ENCODE data around the gene TRIM7. TPM values are rescaled to one million over a fixed set of nuclear protein-coding genes. Genes with fewer than 3 reads are reported as not detected.
A peak's percentile ranks its signal among the peaks of the same experiment; 100 is the strongest.

The TRIM7 gene
- total and polyA plus RNA-seq, 7 donors = 0.55 to 5.3 (median 1.2) TPM

DNA sequence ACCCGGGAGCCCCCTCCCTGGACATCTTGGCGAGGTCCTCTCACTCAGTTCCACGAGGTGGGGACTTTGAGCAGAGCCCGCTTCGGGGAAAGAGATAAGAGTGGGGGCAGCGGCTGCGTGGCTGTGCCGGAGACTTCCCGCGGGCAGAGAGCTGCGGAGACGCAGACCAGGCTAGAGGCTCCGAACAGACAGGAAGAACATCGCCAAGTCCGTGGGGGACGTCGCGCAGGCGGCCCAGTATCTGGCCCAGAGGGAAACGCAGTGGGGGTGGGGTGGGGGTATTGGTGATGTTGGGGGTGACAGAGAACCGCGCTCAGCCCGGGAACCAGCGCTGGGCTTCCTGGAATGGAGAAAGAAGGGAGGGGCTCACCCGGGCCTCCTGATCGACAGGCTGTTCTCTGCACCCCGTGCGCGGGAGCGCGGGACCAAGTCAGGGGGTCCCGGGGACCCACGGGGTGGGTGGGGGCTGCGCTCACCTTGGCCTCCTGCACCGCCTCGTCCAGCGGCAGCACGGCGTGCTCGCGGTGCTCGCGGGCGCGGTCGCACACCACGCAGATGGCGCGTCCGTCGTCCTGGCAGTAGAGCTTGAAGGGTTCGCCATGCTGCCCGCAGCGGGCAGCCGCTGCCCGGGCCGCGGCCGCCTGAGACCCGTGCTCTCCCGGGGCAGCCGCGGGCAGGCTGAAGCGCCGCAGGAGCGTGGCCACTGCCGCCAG lies 727 bp downstream of the TRIM7 start:
- DNase-seq = peak; percentile 66
- Histone ChIP-seq H3K36me3 (no peaks in the 10 kb centered on the region), H3K27ac (peak overlapping the region; percentile 22 to 85 (median 83))

DNA sequence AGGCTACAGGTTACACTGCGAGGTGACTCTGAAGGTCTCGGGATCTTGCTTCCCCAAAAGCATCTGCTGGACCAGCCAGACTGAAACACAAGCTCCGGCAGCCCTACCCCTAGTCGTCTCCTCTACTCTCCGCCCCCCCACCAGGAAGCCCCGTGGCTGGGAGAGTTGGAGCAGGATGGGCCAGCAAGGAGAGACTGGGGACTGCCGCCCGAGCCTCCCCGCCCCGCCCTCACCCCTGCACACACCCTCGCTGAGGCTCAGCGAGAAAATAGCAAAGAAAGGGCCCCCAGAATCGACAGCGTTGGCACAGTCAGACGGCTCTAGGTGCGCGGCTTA lies 1.3 kb downstream of the TRIM7 start:
- peak overlapping the region in 3 of 4 donors; percentile 11 to 85 (median 83) for H3K27ac ChIP-seq
- H3K4me1 ChIP-seq = peaks cover 0 to 38% (median 36%) of the 10 kb centered on the region in 4 donors
- intact Hi-C loops (cut with DNase I) = no loop called here
- no peaks in the 10 kb centered on the region for H3K9me3 ChIP-seq
- no peak for DNase-seq
- H3K36me3 ChIP-seq = no peaks in the 10 kb centered on the region
- TF ChIP-seq POLR2A (IDR thresholded peaks at IDR 0.05) (no peak), EP300 (IDR thresholded peaks at IDR 0.05) (no peak), POLR2AphosphoS5 (IDR thresholded peaks at IDR 0.05) (no peak)
- TF ChIP-seq, protein P1, sequence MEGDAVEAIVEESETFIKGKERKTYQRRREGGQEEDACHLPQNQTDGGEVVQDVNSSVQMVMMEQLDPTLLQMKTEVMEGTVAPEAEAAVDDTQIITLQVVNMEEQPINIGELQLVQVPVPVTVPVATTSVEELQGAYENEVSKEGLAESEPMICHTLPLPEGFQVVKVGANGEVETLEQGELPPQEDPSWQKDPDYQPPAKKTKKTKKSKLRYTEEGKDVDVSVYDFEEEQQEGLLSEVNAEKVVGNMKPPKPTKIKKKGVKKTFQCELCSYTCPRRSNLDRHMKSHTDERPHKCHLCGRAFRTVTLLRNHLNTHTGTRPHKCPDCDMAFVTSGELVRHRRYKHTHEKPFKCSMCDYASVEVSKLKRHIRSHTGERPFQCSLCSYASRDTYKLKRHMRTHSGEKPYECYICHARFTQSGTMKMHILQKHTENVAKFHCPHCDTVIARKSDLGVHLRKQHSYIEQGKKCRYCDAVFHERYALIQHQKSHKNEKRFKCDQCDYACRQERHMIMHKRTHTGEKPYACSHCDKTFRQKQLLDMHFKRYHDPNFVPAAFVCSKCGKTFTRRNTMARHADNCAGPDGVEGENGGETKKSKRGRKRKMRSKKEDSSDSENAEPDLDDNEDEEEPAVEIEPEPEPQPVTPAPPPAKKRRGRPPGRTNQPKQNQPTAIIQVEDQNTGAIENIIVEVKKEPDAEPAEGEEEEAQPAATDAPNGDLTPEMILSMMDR (IDR thresholded peaks at IDR 0.05) = no peak
- 3 to 5% methylated on average over 17 of the region's 17 CpGs for WGBS, 2 donors
- H3K27me3 ChIP-seq = peaks cover 0 to 12% (median 11%) of the 10 kb centered on the region in 3 donors
- H3K4me3 ChIP-seq = peak overlapping the region; percentile 42 to 71 (median 62)

More for the DNA sequence above, 727 bp downstream of the TRIM7 start:
- peaks cover 0 to 12% (median 11%) of the 10 kb centered on the region in 3 donors for H3K27me3 ChIP-seq
- peaks cover 0 to 38% (median 36%) of the 10 kb centered on the region in 4 donors for H3K4me1 ChIP-seq
- WGBS, 2 donors = 1% methylated on average over 67 of the region's 67 CpGs
- H3K9me3 ChIP-seq = no peaks in the 10 kb centered on the region
- H3K4me3 ChIP-seq = peak overlapping the region; percentile 42 to 71 (median 62)
- intact Hi-C loops (cut with DNase I) = no loop called here
- TF ChIP-seq EP300 (IDR thresholded peaks at IDR 0.05) (no peak), POLR2A (IDR thresholded peaks at IDR 0.05) (no peak), POLR2AphosphoS5 (IDR thresholded peaks at IDR 0.05) (no peak)
- TF ChIP-seq, protein P1 (IDR thresholded peaks at IDR 0.05) = no peak

DNA sequence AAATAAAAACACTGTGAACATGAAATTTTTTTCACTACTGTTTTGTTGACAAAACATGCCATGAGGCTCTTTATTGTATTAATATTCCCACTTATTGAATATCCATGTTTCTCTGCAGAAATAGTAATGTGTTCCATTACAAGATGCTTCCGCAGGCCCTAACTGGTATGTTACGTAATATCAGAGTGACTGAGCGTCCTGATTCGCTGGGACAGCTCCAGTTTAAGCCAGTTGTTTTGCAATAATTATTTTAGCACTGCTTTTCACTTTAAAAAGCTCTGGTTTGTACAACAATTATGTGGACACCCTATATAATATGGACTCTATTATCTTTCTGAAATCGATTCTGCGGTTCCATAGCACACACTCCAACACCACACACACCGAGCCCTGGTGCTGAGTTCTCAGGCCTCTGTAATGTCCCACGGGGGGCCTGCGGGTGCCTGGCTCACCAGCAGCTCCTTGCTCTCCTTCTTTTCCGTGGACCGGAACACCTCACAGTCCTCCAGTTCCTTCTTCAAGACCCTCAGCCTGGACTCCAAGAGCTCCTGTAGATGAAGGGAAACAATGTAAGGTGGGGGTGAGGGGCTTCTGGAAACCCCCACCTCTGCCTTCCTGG lies 1.8 kb downstream of the TRIM7 start:
- Histone ChIP-seq H3K27ac (peak overlapping the region in 3 of 4 donors; percentile 11 to 85 (median 83)), H3K36me3 (no peaks in the 10 kb centered on the region), H3K4me3 (no peak overlapping the region), H3K9me3 (no peaks in the 10 kb centered on the region), H3K27me3 (peaks cover 0 to 12% (median 11%) of the 10 kb centered on the region in 3 donors), H3K4me1 (peaks cover 0 to 38% (median 36%) of the 10 kb centered on the region in 4 donors)
- no peak for DNase-seq
- 68 to 70% methylated on average over 11 of the region's 11 CpGs for WGBS, 2 donors
- TF ChIP-seq POLR2AphosphoS5 (IDR thresholded peaks at IDR 0.05) (no peak), POLR2A (IDR thresholded peaks at IDR 0.05) (no peak), EP300 (IDR thresholded peaks at IDR 0.05) (no peak)
- TF ChIP-seq, protein P1 (IDR thresholded peaks at IDR 0.05) = no peak
- intact Hi-C loops (cut with DNase I) = no loop called here

DNA sequence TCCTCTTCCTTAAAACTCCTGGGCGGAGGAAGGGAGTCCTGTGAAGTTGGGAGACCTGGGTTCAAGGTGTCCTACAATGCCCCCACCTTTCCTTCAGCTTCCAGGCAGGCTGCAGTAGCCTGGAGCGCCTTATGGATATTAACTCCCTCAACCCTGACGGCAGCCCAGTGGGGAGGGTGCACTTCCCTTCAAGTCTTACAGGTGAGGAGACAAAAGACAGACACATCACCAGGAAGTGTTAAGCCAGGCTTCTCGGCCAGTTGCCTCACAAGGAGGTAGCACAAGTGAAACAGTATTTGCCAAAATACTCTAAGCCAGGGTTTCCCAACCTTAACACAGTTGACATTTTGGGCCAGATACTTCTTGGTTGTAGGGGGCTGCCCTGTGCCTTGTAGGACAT lies 4.2 kb downstream of the TRIM7 start:
- TF ChIP-seq POLR2AphosphoS5 (IDR thresholded peaks at IDR 0.05) (no peak), POLR2A (IDR thresholded peaks at IDR 0.05) (no peak), EP300 (IDR thresholded peaks at IDR 0.05) (no peak)
- TF ChIP-seq, protein P1 (IDR thresholded peaks at IDR 0.05) = no peak
- WGBS, 2 donors = 73 to 77% methylated on average over 4 of the region's 4 CpGs
- Histone ChIP-seq H3K36me3 (no peaks in the 10 kb centered on the region), H3K4me3 (no peak overlapping the region), H3K27ac (no peak overlapping the region), H3K9me3 (no peaks in the 10 kb centered on the region), H3K4me1 (peaks cover 0 to 24% (median 23%) of the 10 kb centered on the region in 4 donors), H3K27me3 (peaks cover 0 to 12% (median 11%) of the 10 kb centered on the region in 3 donors)
- intact Hi-C loops (cut with DNase I) = no loop called here
- no peak for DNase-seq

Measured in sigmoid colon (tissue), 7 donors.